GM19372 (cell line): ENCODE measurements around the gene MED13L.

Experiments
- ATAC-seq: cut with Tn5 transposase; IDR thresholded peaks from one replicate; pipeline ENCODE4 v1.9.1; 2021; ENCODE audit warnings: mild to moderate bottlenecking, low read depth, moderate library complexity; ENCODE audit not compliant: unreplicated experiment

Gene MED13L

DNA sequence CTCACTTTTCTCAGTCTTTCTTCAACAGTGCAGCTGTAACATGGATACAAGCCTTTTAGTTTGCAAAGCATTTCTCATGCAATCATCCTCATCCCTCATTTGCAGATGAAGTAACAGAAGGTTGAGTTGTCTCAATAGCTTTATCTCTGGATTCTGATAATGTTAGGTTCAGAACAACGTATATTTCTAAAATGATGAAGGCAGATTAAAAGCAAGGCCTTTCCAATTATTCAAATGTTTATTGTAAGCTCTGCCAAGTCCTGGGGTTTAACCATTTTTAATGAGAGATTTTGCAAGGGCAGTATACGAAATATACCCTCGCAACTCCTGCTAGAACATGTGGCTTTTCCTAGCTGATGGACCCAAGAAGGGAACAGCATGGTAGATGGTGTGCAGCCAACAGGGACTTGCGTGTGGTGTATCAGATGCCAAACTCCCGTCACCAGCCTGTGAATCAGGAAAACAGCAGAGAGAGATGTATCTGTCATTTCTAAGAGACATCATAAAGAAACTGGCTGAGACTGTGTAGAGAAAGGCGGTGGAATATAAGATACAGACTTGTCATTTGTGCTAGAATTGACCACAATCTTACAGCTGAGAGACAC, 319.7 kb downstream of the MED13L start:
- ATAC-seq: no peak

GRCh38 chr12:115956659-115957058, 320.8 kb downstream of the MED13L start:
- no peak for ATAC-seq

GRCh38 chr12:115956236-115956635, 321.3 kb downstream of the MED13L start:
- ATAC-seq: no peak

GRCh38 chr12:115953450-115953849, 324.0 kb downstream of the MED13L start:
- ATAC-seq: no peak

GRCh38 chr12:115953031-115953430, 324.5 kb downstream of the MED13L start:
- no peak for ATAC-seq

GRCh38 chr12:115950959-115951358, 326.5 kb downstream of the MED13L start:
- ATAC-seq: no peak

GRCh38 chr12:115949675-115950074, 327.8 kb downstream of the MED13L start:
- no peak for ATAC-seq

DNA sequence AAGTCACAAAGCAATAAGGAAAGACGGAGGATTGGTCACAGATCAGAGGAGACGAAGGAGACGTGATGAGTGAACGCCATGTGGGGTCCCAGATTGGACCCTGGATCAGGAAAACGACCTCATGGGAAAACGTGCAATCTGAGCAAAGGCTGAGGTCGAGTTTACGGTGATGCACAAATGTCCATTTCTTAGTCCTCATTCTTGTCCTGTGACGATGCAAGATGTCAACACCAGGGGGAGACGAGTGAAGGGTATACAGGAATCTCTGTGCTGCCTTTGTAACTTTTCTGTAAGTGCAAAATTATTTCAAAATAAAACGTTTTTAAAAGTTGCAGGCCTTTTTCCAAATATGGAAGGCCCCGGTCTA, 329.8 kb downstream of the MED13L start:
- no peak for ATAC-seq

GRCh38 chr12:115946867-115947695, 330.4 kb downstream of the MED13L start:
- ATAC-seq: no peak

GRCh38 chr12:115946092-115946491, 331.4 kb downstream of the MED13L start:
- no peak for ATAC-seq

GRCh38 chr12:115945491-115945885, 332.0 kb downstream of the MED13L start:
- ATAC-seq: no peak

GRCh38 chr12:115944837-115945490, 332.5 kb downstream of the MED13L start:
- ATAC-seq: no peak

- ATAC-seq: no peak
Measured at GRCh38 chr12:115944392-115944742, 333.1 kb downstream of the MED13L start.

- ATAC-seq: no peak
Measured at GRCh38 chr12:115943630-115944391, 333.7 kb downstream of the MED13L start.

DNA sequence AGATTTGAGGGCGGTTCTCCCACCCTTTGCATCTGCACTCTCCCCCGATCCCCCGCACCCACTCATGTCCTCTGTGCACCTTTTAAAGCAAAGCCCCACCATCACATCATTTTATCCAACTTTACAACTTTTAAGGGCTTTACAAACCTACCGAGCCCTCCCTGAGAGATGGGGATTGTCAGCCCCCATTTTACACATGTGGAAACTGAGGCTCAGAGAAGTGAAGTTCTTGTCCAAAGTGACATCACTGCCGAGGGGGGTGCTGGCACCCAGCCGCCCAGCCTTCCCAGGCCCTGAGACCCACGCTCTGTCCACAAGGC, 334.2 kb downstream of the MED13L start:
- no peak for ATAC-seq

DNA sequence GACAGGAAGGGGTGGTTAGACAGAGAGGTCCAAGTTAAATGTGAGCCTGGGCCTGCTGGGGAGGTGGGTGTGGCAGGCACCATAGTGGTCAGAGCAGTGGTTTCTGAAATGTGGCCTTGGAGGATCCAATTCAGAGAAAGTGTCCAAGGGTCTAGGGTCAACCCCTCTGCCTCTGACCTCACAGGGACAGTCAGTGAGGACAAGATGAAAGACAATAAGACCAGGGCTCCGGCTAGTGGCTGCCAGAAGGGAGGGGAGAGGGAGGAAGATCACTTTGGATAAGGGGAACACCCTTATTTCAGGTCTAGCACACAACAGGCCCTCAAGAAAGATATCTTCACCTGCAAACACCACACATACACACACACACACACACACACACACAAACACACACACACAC, 335.1 kb downstream of the MED13L start:
- ATAC-seq: no peak

GRCh38 chr12:115941362-115941761, 336.1 kb downstream of the MED13L start:
- no peak for ATAC-seq

- ATAC-seq: no peak
Measured at GRCh38 chr12:115938794-115939377, 338.6 kb downstream of the MED13L start.

GRCh38 chr12:115936997-115937916, 340.2 kb downstream of the MED13L start:
- ATAC-seq: no peak

DNA sequence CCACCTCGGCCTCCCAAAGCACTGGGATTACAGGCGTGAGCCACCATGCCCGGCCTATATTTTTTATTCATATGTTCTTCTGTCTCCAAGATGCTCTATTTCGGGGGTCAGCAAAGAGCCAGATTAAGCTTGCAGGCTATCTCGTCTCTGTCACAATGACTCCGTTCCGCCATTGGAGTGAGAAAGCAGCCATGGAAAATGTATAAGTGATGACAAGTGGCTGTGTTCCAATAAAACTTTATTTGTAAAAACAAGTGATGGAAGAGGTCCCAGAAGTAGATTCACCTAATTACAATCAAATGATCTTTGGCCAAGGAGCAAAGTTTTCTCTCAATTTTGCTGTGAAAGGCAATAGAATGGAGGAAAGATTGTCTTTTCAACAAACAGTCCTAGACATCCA, 342.6 kb downstream of the MED13L start:
- ATAC-seq: no peak
